ENCODE data around the gene RHAG. TPM values are rescaled to one million over a fixed set of nuclear protein-coding genes. Genes with fewer than 3 reads are reported as not detected.

RHAG gene
- total and polyA plus RNA-seq, 2 of the 8 experiments (the other 6 are each of a cell fraction or from before 2014, with no cell fraction given) = not detected

Other genes starting within 250 kb of the RHAG start
- 11.9 and 13.0 TPM in 2 replicates for gene MMUT, start 173.6 kb downstream of the RHAG start, total RNA-seq (2021; fragmentation: NEBNext Ultra II Directional; extraction: Animal tissue kit (Norgen Biotek cat#: 25700))
- gene MMUT, start 173.6 kb downstream of the RHAG start, polyA plus RNA-seq (2011; rRNA removed) = 3.0 and 5.2 TPM in 2 replicates
- gene CENPQ, start 173.5 kb downstream of the RHAG start, total RNA-seq (2021; fragmentation: NEBNext Ultra II Directional; extraction: Animal tissue kit (Norgen Biotek cat#: 25700)) = 19.6 and 19.7 TPM in 2 replicates
- 4.3 and 9.4 TPM in 2 replicates for gene CENPQ, start 173.5 kb downstream of the RHAG start, polyA plus RNA-seq (2011; rRNA removed)
- not detected in 2 replicates for gene GLYATL3, start 136.9 kb downstream of the RHAG start, total RNA-seq (2021; fragmentation: NEBNext Ultra II Directional; extraction: Animal tissue kit (Norgen Biotek cat#: 25700))
- gene GLYATL3, start 136.9 kb downstream of the RHAG start, polyA plus RNA-seq (2011; rRNA removed) = not detected in 2 replicates
- gene C6orf141, start 86.2 kb downstream of the RHAG start, total RNA-seq (2021; fragmentation: NEBNext Ultra II Directional; extraction: Animal tissue kit (Norgen Biotek cat#: 25700)) = 16.1 and 17.6 TPM in 2 replicates
- gene C6orf141, start 86.2 kb downstream of the RHAG start, polyA plus RNA-seq (2011; rRNA removed) = 5.9 and 7.6 TPM in 2 replicates
- gene CRISP2, start 76.7 kb upstream of the RHAG start, total RNA-seq (2021; fragmentation: NEBNext Ultra II Directional; extraction: Animal tissue kit (Norgen Biotek cat#: 25700)) = not detected in 2 replicates
- gene CRISP2, start 76.7 kb upstream of the RHAG start, polyA plus RNA-seq (2011; rRNA removed) = 0.06 and 0.13 TPM in 2 replicates
- not detected in 2 replicates for gene CRISP3, start 107.5 kb upstream of the RHAG start, total RNA-seq (2021; fragmentation: NEBNext Ultra II Directional; extraction: Animal tissue kit (Norgen Biotek cat#: 25700))
- gene CRISP3, start 107.5 kb upstream of the RHAG start, polyA plus RNA-seq (2011; rRNA removed) = not detected in 2 replicates
- gene PGK2, start 150.4 kb upstream of the RHAG start, total RNA-seq (2021; fragmentation: NEBNext Ultra II Directional; extraction: Animal tissue kit (Norgen Biotek cat#: 25700)) = not detected in 2 replicates
- gene PGK2, start 150.4 kb upstream of the RHAG start, polyA plus RNA-seq (2011; rRNA removed) = not detected in 2 replicates
- gene CRISP1, start 229.7 kb upstream of the RHAG start, total RNA-seq (2021; fragmentation: NEBNext Ultra II Directional; extraction: Animal tissue kit (Norgen Biotek cat#: 25700)) = not detected in 2 replicates
- not detected in 2 replicates for gene CRISP1, start 229.7 kb upstream of the RHAG start, polyA plus RNA-seq (2011; rRNA removed)